AG08395 (cell line): ENCODE results near the gene PCNX2.

Source experiments
- DNase-seq: peaks from one replicate; pipeline ENCODE4 v3.0.0; 2012; ENCODE audit warnings: mixed read lengths, low spot score

PCNX2 gene

DNA sequence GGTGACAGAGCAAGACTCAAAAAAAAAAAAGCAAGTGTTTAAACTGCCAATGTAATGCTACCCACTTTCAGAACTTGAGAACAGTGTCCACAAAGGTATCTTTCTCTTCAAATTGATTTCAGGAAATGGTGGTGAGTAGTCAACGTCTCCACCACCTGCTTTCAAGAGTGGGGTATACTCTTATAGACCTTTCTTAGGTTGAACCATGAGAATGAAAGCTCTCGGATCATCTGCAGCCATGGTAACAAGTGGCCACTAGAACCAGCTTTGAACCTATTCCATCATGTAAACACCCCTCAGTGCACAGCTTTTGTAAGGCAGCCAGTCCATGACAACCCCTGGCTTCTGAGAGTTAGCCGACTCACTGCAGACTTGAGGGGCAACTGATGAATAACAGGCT lies 237.7 kb downstream of the PCNX2 start:
- no peak for DNase-seq

DNA sequence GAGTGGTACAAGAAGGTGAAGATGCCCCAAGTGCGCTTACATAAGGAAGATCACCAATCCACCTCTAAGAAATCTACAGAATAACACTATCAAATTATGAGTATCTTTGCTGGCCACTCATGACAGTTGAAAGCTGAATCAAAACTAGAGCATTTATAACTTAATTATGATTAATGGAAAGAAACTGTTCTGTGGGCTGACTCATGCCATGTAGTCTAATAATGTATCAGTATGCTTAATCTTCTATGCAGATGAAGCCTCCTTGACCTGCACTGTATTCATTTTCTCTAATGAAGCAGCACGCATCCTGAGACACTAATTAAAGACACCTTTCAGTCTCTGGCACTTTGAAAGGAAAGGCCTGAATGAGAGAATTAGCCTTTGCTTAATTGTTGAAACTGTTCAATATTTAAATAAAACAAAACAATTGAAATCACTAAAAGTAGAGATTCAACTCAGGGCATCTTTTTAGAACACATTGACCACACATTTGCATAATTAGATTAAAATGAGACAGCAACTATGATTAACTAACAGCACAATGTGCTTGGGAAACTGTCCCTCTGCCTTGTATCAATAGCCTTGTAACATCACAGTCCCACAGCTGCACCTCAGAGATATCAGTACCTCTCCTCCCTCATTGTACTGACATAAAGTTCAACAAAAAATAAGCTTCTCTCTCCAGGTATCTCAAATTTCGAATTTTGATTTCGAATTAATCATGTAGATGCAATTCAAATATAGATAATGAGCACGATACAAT lies 239.5 kb downstream of the PCNX2 start:
- no peak for DNase-seq

DNA sequence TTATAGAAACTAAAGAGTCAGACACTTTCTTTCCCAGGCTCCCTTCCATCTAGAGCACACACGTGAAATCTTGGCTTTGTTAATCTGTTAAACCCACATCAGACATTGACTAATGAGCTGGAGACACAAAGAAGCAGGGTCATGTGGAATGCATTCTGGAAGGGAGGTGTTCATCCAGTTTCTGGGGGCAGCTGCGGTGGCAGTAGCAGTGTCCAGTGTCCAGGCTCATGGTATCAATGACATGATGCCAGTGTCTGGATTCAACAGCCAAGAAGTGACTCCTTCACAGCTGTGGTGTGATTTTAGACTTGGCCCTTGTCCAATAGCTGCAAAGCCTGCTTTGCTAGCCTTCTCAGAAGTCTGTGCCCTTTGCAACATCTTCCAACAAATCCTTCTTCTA lies 249.9 kb downstream of the PCNX2 start:
- no peak for DNase-seq

GRCh38 chr1:233042834-233043233 lies 252.7 kb downstream of the PCNX2 start:
- DNase-seq, result no peak

- no peak for DNase-seq
These were observed 255.0 kb downstream of the PCNX2 start for GRCh38 chr1:233040494-233040893.

GRCh38 chr1:233038581-233038980 lies 256.9 kb downstream of the PCNX2 start:
- no peak for DNase-seq

DNA sequence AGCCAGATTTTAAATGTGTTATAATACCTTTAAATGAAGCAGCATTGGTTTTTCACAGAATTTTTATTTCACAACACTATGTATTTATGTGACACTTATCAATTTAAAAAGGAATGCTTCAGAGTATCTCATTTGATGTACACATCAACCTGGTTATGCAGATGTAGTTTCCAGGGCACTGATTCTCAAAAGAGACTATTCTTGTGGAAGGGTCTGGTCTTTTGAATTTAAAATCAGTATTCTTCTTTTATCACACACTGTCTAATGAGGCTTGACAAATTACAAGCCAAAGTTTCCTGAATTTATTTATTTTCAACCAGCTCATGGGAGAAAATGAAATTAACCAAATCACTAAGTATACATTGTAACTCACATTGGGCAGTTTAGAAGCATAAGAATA lies 257.7 kb downstream of the PCNX2 start:
- DNase-seq, result no peak

- DNase-seq, result no peak
These were observed 260.7 kb downstream of the PCNX2 start for GRCh38 chr1:233034836-233035235.

- DNase-seq, result peak; percentile 22
These were observed 262.2 kb downstream of the PCNX2 start for GRCh38 chr1:233033361-233033760.

- DNase-seq, result no peak
These were observed 262.6 kb downstream of the PCNX2 start for GRCh38 chr1:233032916-233033315.

- DNase-seq, result no peak
These were observed 264.0 kb downstream of the PCNX2 start for GRCh38 chr1:233031521-233031920.

DNA sequence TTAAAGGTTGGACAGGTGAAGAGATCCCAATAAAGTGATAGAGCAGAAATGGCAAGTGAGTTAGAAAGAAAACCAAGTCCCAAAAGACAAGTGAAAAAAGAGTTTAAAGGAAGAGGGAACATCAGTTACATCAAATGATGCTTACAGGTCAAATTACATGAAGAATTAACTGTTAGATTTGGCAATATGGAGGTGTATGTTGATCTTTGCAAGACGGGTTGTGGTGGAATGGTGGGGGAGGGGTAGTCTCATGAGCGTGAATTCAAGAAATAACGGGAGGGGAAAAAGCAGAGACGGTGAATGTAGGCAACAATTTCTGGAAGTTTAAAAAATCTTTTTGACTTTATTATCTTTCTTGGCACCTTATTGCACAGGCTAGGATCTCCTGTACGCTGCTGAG lies 268.5 kb downstream of the PCNX2 start:
- DNase-seq, result no peak

GRCh38 chr1:233025567-233025966 lies 270.0 kb downstream of the PCNX2 start:
- no peak for DNase-seq

DNA sequence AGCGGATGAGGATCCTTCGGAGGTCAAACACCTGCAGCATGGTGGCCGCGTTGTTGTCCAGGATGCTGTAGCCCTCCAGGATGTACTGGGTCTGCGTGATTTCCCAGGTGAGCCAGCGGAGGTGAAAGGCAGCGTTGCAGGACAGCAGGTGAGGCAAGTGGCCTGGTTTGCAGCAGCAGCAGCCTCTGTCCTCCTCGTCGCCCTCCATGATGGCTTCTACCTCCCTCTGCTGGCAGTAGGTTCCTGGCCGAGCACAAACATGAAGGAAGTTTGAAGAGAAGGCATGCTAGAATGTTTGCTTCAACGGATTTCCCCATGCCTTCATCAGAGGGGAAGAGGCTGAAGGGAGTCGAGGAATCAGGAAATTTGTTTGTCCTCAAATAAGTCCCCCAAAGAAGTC lies 270.4 kb downstream of the PCNX2 start:
- peak; percentile 55 for DNase-seq

DNA sequence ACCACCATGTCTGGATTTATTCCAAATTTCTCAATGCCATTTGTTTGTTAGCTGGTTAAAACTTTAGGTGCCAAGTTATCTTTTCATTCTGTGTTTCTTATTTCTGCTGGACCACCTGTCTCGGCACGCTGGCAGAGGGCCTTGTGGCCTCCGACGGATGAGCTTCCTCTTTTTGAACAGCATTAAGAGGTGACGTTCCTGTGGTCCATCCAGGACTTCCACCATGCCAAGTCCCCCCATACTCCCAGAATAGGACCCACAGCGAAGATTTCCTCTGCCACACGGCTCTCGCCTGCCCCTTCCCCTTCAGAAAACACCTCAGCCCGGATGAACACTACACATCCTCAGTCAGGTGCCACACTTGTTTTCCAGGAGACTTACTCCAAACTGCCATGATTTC lies 271.3 kb downstream of the PCNX2 start:
- no peak for DNase-seq

- DNase-seq, result no peak
These were observed 273.3 kb downstream of the PCNX2 start for GRCh38 chr1:233022246-233022645.

DNA sequence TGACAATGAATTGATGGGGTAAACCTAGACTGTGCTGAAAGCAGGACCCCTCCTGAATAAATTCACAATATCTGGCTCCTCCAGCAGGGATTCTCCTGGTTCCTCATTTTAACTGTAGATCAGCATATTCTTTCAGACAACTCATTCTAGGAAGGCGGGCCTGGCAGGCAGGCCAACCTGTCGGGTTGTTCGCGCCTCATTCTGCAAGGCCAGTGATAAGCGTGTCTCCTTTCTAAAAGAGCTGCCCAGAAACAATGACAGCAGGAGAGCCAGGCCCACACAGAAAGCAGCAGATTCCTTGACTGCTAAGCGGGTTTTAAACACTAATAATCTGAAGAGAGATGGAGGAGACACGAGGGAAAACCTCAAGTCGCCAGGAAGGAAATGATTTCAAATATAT lies 275.1 kb downstream of the PCNX2 start:
- no peak for DNase-seq

GRCh38 chr1:233019778-233020325 lies 275.7 kb downstream of the PCNX2 start:
- no peak for DNase-seq

GRCh38 chr1:233019083-233019482 lies 276.4 kb downstream of the PCNX2 start:
- no peak for DNase-seq

- no peak for DNase-seq
These were observed 278.7 kb downstream of the PCNX2 start for GRCh38 chr1:233016798-233017197.

DNA sequence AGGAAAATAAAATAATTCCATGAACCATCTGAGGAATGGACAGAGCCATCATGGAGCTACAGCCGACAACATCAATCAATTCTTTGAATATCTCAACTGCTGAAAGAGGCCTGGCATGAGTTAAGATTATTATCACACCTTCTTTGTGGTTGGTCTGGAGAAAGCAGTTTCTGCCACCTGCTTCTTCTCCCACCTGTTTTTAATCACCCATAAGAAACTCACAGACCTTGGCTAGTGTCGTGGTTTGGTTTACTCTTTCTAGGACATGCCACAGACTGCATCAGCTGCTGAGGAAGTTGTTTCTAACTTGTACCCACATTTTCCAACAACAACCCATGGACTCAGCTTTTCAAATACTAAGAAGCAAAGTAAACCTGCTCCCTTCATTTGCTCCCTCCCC lies 279.6 kb downstream of the PCNX2 start:
- no peak for DNase-seq

GRCh38 chr1:233012021-233012420 lies 283.5 kb downstream of the PCNX2 start:
- no peak for DNase-seq

- no peak for DNase-seq
These were observed 285.4 kb downstream of the PCNX2 start for GRCh38 chr1:233010146-233010545.

GRCh38 chr1:233006541-233006973 lies 289.0 kb downstream of the PCNX2 start:
- DNase-seq, result no peak
